Esophagus squamous epithelium (tissue), 5 donors: ENCODE results near the gene CPN1. TPM values are rescaled to one million over a fixed set of nuclear protein-coding genes. Genes with fewer than 3 reads are reported as not detected.

Experiments used
- DNase-seq: peaks from one replicate; lab custom pipeline; 2025; lab: John Stamatoyannopoulos, UW
- H3K27ac ChIP-seq, 4 donors: fragments of 200-600 bp; sonication (generic); one replicate each; pipeline ENCODE4 v1.5.1; 2016 to 2019; ENCODE audit warnings: mild to moderate bottlenecking in 1 of 4
- H3K27me3 ChIP-seq, 4 donors: fragments of 200-600 bp; sonication (generic); 1 replicate in 3 of 4; 2 replicates in 1 of 4; pipeline versions ENCODE4 v1.5.1 to v1.6.0; 2017 to 2021; ENCODE audit warnings: antibody characterized with exemption in 1 of 4
- H3K36me3 ChIP-seq, 3 donors: fragments of 200-600 bp; sonication (generic); one replicate each; pipeline ENCODE4 v1.5.1; 2016 to 2019
- H3K4me1 ChIP-seq, 3 donors: fragments of 200-600 bp; sonication (generic); one replicate each; pipeline ENCODE4 v1.5.1; 2017 to 2019
- H3K4me3 ChIP-seq, 4 donors: fragments of 200-600 bp; sonication (generic); 1 replicate in 3 of 4; 2 replicates in 1 of 4; pipeline ENCODE4 v1.5.1; 2016 to 2019; ENCODE audit warnings: mild to moderate bottlenecking in 2 of 4, moderate library complexity in 1 of 4
- H3K9me3 ChIP-seq, 3 donors: fragments of 200-600 bp; sonication (generic); one replicate each; pipeline ENCODE4 v1.5.1; 2016 to 2019
- CTCF ChIP-seq, 6 experiments: fragments of 450-650 bp in 4 of 6; fragments of 200-600 bp in 2 of 6; sonication (generic) in 2 of 6; IDR thresholded peaks; one replicate each; pipeline ENCODE4 v1.5.1; 2016 to 2019; ENCODE audit warnings: antibody characterized with exemption in 6 of 6, mild to moderate bottlenecking in 4 of 6, moderate library complexity in 4 of 6
- POLR2A ChIP-seq, 4 donors: fragments of 450-650 bp; IDR thresholded peaks; one replicate each; pipeline ENCODE4 v1.6.1; 2017; ENCODE audit warnings: antibody characterized with exemption in 4 of 4, mild to moderate bottlenecking in 4 of 4, moderate library complexity in 3 of 4
- WGBS, 2 donors: methylation state at CpG; one replicate each; pipeline ENCODE4 v1.1.5; 2018; 5-methylcytosine and 5-hydroxymethylcytosine counted together
- intact Hi-C: fragments of 100-400 bp; cut with DNase I; formaldehyde crosslinking; loops from one replicate; pipeline ENCODE4 v1.15.0; 2022
- total RNA-seq, 4 donors: library from RNA; depleted of rRNA; stranded (reverse); fragments of >200 nt; gene quantifications; one replicate each; pipeline ENCODE4 v1.1.0, GENCODE V29; 2016
- donor health status: DM: yes; HTN: yes; CAD: no.

Gene CPN1
- total RNA-seq, 4 donors from 2014 or later: not detected

- DNase-seq: no peak
- H3K27me3 ChIP-seq: no peaks in the 10 kb centered on the region
- intact Hi-C loops: no loop called here
- no peaks in the 10 kb centered on the region for H3K4me1 ChIP-seq
- no peak overlapping the region for H3K27ac ChIP-seq
- TF ChIP-seq CTCF (IDR thresholded peaks at IDR 0.05): no peak
- TF ChIP-seq POLR2A (IDR thresholded peaks at IDR 0.05): no peak
- WGBS, 2 donors: 73 to 89% methylated on average over 1 of the region's 1 CpG
- H3K4me3 ChIP-seq: no peak overlapping the region
- no peaks in the 10 kb centered on the region for H3K9me3 ChIP-seq
- H3K36me3 ChIP-seq: no peaks in the 10 kb centered on the region
Measured at GRCh38 chr10:100067466-100067865, 14.2 kb downstream of the CPN1 start.

DNA sequence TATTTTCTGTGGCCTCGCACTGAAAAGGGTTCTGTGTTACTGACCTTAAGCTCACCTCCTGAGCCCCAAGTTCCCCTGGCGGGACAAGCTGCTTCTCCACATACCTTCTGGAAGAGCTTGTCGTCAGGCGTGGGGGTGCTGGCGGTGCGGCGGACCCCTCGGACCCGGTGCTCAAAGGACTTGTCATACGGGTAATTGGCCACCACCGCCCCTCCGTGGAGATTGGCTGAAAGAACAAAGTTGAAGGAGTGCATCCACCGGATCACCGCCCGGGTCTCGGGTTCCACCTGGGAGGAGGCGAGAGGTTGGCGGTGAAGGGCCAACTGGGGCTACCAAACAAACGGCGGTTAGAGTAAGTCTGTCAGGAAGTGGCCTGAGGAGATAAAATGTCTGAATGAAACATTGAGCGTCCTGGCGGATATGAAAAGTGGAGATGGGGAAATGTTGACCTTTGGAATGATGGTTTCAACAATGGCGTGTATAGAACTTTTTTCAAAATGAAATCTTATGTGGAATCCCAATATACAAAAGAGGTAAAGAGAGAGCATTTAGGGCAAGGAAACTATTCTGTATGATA lies 16.5 kb downstream of the CPN1 start:
- no peak for DNase-seq
- H3K27ac ChIP-seq: no peak overlapping the region
- no peak overlapping the region for H3K4me3 ChIP-seq
- H3K9me3 ChIP-seq: no peaks in the 10 kb centered on the region
- no peaks in the 10 kb centered on the region for H3K27me3 ChIP-seq
- no peaks in the 10 kb centered on the region for H3K4me1 ChIP-seq
- H3K36me3 ChIP-seq: no peaks in the 10 kb centered on the region
- intact Hi-C loops: no loop called here
- WGBS, 2 donors: 72 to 78% methylated on average over 10 to 17 of the region's 23 CpGs
- TF ChIP-seq CTCF (IDR thresholded peaks at IDR 0.05) (no peak), POLR2A (IDR thresholded peaks at IDR 0.05) (no peak)

DNA sequence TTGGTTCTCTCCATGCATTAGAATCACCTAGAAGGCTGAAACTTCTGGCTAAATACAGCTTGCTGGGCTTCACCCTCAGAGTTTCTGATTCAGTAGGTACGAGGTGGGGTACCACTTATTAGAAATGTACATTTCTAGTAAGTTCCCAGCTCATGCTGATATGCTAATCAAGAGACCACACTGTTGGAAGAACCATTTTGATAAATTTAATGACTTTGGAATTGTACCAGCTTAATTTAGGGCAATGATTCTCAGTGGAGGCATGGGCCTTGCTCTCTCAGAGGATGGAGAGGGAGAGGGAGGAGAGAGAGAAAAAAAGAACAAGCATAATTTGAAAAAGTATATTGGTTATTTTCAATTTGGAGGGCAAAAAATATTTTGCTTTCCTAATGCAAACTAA lies 20.3 kb downstream of the CPN1 start:
- Histone ChIP-seq H3K4me3 (no peak overlapping the region), H3K4me1 (no peaks in the 10 kb centered on the region), H3K27me3 (peaks cover 0 to 2% (median 0%) of the 10 kb centered on the region in 4 donors), H3K36me3 (no peaks in the 10 kb centered on the region), H3K9me3 (no peaks in the 10 kb centered on the region), H3K27ac (no peak overlapping the region)
- intact Hi-C loops: no loop called here
- 71% methylated on average over 1 of the region's 1 CpG for WGBS, 2 donors
- TF ChIP-seq CTCF (IDR thresholded peaks at IDR 0.05) (no peak), POLR2A (IDR thresholded peaks at IDR 0.05) (no peak)
- DNase-seq: no peak

DNA sequence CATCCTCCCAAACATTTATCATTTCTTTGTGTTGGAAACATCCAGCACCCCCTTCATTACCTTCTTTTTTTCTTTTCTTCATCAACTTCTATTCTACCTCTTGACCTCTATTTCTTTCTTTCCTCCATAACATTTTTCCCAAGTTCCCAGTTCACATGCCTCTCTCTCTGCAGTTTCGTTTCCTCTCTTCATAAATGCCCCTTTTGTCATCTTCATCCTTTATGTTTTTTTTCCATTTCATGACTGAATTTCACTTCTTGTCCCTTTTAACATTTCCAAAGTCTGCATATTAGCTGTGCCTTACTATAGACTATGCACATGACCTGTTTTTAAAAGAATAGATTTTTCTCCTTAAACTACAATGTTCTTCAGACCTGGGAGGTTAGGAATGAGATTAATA lies 23.7 kb downstream of the CPN1 start:
- peaks cover 0 to 4% (median 0%) of the 10 kb centered on the region in 4 donors for H3K27me3 ChIP-seq
- H3K4me3 ChIP-seq: no peak overlapping the region
- no peaks in the 10 kb centered on the region for H3K9me3 ChIP-seq
- H3K27ac ChIP-seq: no peak overlapping the region
- DNase-seq: no peak
- intact Hi-C loops: no loop called here
- H3K36me3 ChIP-seq: no peaks in the 10 kb centered on the region
- TF ChIP-seq POLR2A (IDR thresholded peaks at IDR 0.05) (no peak), CTCF (IDR thresholded peaks at IDR 0.05) (no peak)
- 36 to 57% methylated on average over 1 of the region's 1 CpG for WGBS, 2 donors
- H3K4me1 ChIP-seq: no peaks in the 10 kb centered on the region

GRCh38 chr10:100053686-100054460 lies 27.8 kb downstream of the CPN1 start:
- peaks cover 0 to 4% (median 0%) of the 10 kb centered on the region in 4 donors for H3K27me3 ChIP-seq
- H3K4me1 ChIP-seq: no peaks in the 10 kb centered on the region
- no peak overlapping the region for H3K4me3 ChIP-seq
- 47 to 51% methylated on average over 6 of the region's 6 CpGs for WGBS, 2 donors
- H3K36me3 ChIP-seq: no peaks in the 10 kb centered on the region
- TF ChIP-seq CTCF (IDR thresholded peaks at IDR 0.05) (no peak), POLR2A (IDR thresholded peaks at IDR 0.05) (no peak)
- H3K27ac ChIP-seq: no peak overlapping the region
- intact Hi-C loops: no loop called here
- H3K9me3 ChIP-seq: no peaks in the 10 kb centered on the region
- DNase-seq: no peak
